Fibroblast of peridontal ligament (primary cell): ENCODE measurements around the gene ZNF423.

Experiments used
- DNase-seq: peaks from one replicate; pipeline ENCODE4 v3.0.0-alpha.2; 2010; ENCODE audit errors: extremely low read depth

ZNF423 gene

DNA sequence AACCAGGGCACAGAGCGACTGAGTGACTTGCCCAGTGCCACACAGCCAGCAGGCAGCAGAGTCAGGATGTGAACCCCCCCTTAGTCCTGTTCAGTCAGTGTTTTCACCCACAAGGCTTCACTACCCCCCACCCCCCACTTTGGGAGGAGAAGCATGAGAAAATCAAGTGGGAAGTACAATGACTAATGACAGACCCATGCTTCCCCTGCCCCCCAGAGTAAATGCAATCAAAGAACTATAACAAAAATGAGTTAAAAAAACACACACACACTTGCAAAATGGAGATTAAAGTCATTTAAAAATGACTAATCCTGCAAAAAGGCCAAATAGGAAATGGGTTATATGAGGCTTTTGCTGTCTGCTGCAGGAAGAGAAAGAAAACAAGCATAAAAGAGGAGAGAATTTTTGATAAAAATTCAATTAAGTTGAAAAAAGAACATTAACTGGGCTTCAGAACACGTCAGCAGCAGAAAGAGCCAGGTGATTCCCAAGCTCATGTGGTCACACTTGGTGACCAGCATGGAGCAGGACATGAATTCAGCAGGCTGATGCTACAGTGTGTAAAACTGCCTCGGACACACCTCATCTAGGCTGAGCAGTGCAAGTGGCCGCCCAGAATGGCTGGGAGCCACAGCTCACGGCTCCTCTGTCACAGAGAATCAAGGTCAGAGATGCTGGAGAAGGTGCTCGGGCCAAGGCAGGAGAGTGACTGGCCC is 212.3 kb downstream of the ZNF423 start:
- DNase-seq, result peak; percentile 84

DNA sequence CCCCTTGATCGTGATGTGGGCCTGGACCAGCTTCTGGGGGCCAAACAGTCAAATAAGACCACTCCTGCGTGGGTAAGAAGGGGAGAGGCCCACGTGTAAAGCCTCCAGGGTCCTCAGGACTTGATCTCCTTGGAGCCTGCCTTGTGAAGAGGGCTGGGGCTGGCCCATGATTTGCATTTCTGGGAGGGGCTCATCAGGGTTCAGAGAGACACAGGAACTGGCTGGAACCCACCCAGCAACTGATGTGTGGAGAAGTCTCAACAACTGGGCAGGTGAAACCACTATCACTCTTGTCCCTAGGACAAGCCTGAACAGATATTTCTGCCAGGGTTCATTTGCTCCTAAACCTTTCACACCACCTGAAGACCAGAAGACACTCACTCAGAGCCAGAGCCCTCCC is 214.7 kb downstream of the ZNF423 start:
- no peak for DNase-seq

DNA sequence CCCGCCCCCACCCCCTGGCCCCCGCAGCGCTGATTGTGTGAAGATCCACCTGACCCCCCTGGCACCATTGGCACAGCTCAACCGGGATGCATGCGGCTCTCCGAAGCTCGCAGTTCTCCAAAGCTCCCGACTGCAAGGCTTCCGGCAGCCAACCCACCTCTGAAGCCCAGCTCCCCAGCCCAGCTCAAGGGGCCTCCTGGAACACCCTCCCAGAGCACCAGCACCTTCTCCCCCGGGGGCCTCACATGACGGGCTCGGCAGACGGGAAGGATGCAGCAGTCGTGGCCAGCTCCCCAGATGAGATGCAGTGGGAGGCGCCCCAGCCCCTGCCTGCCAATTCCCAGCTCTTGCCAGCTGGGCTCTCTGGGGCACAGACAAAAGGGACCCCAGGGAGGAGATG is 215.3 kb downstream of the ZNF423 start:
- no peak for DNase-seq

DNA sequence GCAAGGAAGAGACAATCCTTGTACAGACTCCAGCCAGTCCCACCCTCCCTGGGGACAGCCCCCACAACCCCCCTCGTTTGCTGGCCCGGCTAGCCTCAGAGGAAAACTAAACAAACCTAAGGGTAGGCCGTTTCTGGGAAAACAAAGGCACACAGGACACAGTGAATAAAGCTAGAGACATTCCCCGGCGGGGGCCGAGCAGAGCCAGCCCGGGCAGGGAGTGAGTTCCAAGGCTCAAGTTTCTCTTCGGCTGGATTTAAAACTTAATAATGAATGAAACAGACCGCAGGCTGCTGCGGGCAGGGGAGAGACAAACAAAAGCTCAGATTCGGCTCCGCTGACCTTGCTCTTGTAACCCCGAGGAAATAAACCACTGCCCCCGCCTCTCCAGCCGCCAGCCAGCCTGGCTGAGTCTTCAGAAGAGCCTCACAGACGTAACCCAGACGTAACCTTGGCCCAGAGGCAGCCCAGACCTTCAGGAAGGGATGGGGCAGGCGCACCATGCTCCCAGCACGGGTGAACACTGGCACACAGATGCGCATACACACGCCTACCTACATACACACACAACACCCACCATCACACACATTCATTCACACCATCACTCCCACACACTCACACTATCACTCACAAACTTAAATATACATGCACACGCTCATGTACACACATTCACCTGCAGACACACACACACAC is 216.0 kb downstream of the ZNF423 start:
- peak; percentile 92 for DNase-seq

DNA sequence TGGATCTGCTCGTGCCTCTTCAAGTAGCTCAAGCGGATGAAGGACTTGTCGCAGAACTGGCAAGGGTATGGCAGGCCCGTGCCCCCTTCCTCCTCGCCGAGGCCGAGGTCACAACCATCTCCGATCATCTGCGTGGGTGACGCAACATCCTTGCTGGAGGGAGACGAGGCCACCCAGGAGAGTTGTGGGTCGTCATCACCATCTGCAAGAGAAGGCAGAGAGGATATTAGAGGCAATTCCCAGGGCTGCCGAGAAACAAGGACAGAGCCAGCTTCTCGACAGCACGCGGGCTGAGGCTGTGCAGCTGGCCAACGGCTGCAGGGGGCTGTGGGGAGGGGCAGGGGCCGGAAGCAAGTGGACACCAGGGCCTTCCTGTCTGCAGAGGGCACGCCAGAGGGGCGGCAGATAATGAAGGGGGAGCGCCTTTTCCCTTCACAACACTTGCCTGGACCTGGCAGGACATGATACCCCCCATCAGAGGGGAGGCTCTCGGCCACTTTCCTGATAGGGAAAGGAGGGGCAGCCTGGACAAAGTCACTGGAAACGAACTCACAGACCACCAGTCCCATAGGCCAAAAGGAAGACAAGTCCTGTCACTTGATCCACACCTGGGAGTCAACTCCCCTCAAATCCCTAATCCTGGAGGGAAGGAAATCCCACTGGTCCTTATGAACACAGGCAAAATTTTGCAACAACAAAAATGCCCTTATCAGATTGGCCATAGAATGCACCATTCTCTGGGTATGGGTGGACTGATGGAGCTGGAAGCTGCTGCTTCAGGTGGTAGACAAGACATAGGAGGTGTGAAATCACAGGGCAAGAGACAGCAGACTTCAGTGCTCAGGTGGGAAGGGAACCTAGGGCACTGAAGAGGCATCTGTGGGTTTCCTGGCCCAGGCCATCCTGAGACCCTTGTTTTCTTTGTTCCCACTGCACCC is 217.0 kb downstream of the ZNF423 start:
- DNase-seq, result no peak

DNA sequence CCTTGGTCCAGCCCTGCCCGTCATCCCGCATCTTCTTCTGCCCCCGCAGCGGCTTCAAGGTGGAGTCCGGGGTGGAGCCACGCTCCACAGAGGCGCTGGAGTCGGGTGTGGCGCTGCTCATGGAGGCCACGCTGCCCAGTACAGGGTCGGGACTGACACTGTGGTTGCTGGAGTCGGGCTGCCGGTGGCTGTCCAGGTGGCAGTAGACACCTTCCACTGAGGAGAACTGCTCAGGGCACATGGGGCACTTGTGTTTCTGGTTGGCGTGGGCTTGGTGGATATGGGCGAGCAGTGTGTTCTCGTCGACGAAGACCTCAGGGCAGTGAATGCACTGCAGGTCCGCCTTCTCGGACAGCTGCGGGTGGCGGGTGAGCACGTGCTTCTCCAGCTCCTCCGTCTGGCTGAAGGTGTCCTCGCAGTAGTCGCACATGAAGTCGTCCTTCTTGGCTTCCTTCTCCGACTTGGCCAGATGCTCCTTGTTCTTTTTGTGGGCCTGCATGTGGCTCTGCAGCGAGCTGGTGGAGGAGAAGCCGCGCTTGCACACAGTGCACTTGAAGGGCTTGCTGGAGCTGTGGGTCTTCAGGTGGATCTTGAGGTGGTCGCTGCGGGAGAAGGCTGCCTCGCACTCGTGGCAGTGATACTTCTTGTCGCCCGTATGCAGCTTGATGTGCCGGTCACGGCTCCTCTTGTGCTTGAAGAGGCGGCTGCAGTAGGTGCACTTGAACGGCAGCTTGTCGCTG is 217.8 kb downstream of the ZNF423 start:
- DNase-seq, result no peak

DNA sequence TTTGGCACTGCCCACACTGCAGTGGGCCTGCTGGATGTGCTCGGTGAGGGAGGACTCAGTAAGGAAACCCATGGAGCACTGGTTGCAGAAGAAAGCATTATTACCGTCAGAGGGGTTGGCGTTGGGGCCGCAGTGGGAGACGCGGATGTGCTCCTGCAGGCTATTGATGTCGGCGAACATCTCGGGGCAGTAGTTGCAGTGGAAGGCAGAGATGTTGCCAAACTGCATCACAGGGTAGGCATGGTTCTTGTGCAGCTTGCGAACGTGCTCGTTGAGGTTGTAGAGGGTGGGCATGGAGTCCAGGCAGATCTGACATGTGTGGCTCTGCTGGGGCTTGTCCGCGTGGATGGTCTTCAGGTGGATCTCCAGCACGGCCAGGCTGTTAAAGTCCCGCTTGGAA is 218.4 kb downstream of the ZNF423 start:
- no peak for DNase-seq

DNA sequence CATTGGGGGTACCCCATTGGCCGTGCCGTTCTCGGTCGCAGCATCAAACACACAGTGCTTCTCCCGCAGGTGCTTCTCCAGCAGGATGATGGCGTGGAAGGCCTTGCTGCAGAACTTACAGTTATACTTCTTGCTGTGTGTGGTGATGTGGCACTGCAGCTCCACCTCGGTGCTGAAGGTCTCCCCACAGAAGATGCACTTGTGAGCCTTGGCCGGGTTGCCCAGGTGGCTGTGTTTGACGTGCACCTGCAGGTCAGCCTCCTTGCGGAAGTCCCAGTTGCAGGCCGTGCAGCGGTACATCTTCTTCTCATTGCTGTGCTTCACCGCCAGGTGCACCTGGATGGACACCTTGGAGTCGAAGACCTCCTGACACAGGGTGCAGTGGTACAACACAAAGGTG is 219.3 kb downstream of the ZNF423 start:
- DNase-seq, result no peak

DNA sequence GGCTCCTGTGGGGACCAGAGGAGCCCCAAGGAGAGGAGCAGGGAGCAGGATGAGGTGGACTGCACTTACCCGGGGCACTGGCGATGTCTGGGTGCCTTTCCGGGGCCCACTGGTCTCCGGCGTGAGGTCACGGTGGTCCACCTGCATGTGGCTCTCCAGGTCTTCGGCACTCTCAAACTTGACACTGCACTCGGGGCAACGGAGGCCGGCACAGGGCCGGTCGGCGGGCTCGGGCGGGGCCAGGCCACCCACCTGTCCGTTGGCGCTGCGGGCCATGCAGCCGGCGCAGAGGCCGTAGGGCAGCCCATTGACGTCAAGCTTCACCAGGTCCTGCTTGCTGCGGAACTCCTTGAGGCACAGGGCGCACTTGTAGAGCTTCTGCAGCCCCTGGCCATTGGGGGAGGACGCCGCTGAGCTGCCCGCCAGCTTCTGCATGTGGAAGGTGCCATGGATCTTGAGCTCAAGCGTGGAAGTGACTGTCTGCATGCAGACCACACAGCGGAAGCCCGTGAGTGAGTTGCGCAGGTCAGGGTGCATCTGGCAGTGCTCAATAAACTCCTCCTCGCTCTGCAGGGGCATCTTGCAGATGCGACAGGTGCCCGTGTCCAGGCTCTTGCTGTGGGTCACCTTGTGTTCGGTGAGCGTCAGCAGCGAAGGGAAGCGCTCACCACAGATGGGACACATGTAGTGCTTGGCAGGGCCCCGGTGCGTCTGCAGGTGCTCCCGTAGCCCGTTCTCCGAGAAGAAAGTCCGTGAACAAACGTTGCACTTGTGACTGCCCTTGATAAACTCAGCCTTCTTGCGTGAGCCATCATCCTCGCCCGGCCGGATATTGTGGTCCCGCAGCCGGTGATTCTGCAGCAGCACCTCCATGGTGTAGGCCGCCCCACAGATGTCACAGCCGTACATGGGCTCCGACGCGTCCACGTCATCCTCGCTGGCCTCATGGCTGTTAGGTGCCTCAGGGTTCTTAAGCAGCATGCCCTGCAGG is 220.0 kb downstream of the ZNF423 start:
- DNase-seq, result no peak

DNA sequence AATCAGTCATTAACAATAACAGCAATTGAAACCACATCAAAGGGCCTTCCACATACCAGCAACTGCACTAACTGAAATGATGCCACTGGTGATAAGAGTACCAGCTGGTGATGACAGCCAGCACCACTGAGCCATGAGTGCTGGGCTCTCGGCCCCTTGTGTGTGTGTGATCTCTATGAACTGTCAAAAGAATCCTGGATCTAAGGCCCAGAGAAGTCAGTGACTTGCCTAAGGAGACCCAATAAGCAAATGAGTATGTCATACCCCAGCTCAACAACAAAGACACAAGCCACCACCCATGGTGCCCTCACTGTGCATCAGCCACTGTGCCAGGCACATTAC is 220.9 kb downstream of the ZNF423 start:
- no peak for DNase-seq

DNA sequence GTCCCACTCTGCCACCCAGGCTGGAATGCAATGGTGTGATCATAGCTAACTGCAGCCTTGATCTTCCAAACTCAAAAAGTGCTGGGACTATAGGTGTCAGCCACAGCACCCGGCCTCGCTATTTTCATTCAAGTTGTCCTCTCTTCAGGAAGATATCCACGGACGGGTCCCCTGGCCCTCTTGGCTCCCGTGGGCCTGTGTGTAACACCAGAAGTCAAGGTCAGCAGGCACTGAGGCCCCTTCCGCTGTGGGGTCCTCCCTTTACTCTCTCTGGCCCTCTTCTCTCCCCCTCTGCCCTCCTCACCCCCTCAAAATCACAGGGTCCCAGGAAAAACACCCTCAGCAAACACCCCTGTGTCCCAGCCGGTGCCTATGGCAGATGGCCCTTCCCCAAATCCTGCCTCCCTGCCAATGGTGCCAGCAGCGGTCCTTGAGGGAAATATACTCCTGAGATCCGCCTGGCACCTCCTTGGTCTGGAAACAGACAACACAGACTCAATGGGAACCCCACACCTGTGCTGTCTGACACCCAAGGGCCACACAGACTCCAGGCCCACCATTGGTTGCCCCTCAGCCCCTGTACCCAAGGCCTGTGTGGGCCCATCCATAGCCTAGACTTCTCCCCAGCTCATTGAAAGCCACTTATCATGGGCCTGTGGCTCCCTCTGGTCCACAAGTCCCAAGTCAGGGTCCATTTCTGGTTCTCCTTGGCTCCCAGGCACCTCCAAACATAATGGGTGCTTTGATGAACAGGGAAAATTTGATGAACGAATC is 221.5 kb downstream of the ZNF423 start:
- no peak for DNase-seq

DNA sequence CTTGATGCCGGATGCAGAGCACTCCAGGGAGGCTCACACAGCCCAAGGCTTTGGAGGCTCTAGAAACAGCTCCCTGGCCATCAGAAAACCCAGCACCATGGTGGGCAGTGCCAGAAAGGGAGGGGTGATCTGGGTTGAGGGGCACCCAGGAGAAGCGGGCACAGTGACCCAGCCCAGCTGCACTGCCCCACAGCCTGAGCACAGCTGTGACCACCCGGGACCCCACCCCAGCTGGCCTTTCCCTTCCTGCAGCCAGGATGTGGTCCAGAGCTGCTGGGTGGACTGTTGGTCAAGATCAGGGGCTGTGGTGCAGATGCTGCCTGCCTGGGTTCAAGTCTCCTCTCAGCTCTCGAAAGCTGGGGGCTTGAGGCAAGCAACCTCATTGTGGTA is 223.1 kb downstream of the ZNF423 start:
- no peak for DNase-seq

DNA sequence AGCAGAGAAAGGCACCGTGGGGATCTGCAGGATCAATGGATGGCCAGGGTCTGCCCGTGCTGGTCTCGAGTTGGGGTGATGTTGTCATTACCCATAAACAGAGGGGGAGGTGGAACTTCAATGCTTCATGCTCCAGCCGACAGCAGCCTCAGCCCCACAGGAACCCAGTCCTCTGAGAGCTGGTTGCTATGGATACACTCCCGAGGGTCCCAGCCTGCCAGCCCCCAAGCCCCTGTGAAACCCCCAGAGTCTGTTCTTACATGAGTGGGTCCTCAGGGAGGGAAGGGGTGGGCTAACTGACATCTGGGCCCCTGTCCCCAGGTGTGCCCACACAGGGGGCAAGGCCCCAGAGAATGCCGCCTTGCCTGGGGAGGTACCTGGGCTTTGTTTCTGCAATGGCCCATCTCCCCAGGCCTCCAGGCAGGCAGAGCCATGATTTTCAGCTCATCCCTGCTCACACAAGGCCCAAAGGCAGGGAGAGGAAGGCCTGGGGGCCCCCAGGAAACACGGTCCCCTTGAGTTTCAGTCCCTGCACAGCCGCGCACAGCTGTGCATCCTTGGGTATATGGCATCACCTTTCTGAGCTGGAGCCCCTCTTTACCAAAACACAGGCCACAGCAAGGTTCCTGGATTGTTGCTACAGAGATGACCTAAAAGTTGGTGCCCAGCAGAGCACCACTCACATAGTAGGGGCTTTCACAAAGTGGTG is 223.7 kb downstream of the ZNF423 start:
- no peak for DNase-seq

DNA sequence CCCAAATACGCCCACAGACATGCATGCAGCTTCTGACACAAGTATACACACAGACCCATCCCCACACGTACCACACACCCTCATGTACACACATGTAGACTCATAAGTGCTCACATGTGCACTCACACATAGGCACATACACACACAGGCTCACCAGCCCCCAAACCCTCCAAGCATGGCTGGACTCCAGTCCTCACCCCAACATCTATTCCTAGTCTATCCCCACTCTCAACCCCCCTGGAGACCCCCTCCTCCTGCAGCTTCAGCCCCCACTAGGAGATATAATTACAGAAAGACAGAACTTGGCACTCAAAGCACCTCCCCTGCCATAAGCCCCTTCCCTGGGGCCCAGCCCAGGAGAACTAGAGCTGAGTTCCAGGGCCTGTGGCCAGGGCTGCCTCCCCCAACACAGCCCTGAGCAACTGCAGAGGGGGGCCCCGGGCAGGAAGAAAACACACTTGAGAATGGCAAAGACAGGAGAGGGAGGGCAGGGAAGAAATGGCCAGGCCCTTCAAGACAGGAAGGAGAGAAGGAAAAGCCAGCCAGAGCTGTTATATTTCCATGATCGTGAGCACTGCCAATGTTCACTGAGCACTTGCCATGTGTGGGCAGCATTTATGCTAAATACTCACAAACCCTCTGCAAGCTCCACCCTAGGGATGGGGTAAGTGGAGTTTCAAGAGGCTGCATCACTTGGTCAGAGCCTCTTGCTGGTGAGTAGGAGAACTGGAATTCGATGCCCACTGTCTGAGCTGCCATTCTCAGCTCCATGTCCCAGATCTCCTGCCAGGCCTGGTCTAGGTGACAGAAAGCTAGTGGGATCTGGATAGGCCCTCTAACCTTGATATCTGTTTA is 224.5 kb downstream of the ZNF423 start:
- DNase-seq, result peak; percentile 77

DNA sequence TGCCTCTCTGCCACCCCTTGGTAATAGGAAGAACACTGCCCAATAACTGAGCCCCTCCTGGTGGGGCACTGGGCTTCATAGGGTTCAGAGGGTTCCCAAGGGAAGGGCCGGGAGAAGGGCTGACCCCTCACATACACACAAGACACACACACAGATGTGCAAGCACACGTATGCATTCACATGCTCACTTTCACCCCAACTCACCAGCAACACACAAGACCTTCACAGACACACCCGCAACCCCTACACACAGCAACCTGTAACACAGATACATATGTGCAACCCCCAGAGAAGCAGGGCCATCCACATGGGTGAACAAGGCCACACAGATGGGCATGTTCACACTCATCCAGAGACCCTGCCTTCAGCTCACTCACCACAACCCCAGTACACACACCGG is 225.1 kb downstream of the ZNF423 start:
- DNase-seq, result no peak

DNA sequence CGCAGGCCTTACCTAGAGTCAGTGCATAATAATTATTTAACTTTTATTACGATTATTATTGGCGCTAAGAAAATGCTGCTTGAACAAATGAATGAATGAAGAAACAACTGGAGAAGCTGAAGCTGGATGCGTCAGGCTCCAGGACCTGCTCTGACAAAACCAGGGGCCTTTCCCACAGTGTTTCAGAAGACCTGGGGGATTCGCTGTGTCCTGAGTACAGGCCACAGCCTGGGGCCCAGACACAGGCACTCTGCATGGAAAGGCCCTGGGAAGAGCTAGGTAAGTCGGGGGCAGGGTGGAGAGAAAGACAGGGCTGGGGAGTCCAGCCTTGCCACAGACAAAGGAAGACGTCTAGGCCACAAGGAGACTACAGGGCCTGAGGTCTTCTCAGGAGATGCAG is 226.1 kb downstream of the ZNF423 start:
- DNase-seq, result no peak

DNA sequence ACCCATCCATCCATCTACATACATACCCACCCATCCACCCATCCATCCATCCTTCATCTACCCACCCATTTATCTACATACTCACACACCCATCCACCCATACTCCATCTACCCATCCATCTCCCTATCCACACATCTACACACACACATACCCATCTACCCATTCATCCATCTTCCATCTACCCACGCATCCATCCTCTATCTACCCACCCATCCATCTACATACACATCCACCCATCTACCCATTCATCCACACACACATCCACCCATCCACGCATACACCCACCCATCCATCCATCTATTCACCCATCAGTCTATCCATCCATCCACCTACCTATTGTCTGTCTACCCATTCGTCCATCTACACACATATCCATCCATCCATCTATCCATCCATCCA is 227.8 kb downstream of the ZNF423 start:
- DNase-seq, result no peak

DNA sequence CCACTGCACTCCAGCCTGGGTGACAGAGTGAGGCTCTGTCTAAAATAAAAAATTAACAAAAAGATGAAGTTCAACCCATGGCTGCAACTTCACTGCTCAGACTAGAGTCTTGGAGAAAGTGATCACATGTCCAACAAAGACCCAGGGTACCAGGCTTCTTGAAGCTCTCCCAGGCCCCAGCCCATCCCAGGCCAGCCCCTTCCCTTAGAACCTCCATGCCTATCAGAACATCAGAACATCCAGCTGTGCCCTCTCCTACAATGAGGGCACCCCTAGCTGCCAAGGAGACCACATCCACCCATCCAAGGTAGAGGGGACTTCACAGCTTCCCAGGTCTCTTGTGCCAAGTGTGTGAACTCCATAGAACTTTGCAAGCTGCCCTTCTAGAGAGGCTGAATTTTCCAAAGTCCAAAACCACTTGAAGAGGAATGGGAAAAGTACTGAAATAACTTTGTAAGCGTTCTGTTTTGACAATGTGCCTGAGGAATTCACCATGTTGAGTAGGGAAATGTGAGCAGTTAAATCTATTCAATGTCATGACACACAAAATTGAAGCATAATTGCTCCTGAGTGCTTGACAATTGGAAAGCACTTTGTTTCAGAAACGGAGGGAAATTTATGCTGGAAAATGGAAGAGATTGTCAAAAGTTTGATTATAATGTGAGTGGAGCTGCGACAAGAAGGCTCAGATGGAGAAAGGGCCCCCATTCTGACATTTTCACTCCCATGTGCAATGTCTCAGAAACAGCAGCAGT is 230.4 kb downstream of the ZNF423 start:
- peak; percentile 48 for DNase-seq
